Myocyte (in vitro differentiated cells): Measurements from ENCODE around the gene SRGAP1. TPM values are rescaled to one million over a fixed set of nuclear protein-coding genes. Genes with fewer than 3 reads are reported as not detected.
"Not testable (repeated sequence)": the region's sequence is repeated elsewhere in the genome, so short reads cannot be mapped to it uniquely, and the experiment has no call there.

ENCODE experiments used
- DNase-seq: peaks from one replicate; pipeline ENCODE4 v3.0.0-alpha.2; 2012; ENCODE audit warnings: low read depth
- total RNA-seq: library from RNA; depleted of rRNA; stranded (reverse); fragments of >200 nt; gene quantifications from 2 replicates; pipeline ENCODE4 v1.2.3, GENCODE V29; 2014

The SRGAP1 gene
- total RNA-seq, 1 donor from 2014 or later: 2.1 TPM

GRCh38 chr12:64039281-64039871 is 194.9 kb downstream of the SRGAP1 start:
- DNase-seq: peak; percentile 34

GRCh38 chr12:64042911-64043310 is 198.4 kb downstream of the SRGAP1 start:
- DNase-seq: no peak

- no peak for DNase-seq
Measured at GRCh38 chr12:64044191-64044590, 199.7 kb downstream of the SRGAP1 start.

GRCh38 chr12:64051057-64051456 is 206.6 kb downstream of the SRGAP1 start:
- no peak for DNase-seq

- no peak for DNase-seq
Measured at GRCh38 chr12:64053117-64053516, 208.6 kb downstream of the SRGAP1 start.

- DNase-seq: no peak
Measured at GRCh38 chr12:64054079-64054520, 209.6 kb downstream of the SRGAP1 start.

GRCh38 chr12:64056741-64057140 is 212.2 kb downstream of the SRGAP1 start:
- DNase-seq: no peak

- DNase-seq: no peak
Measured at GRCh38 chr12:64057706-64058105, 213.2 kb downstream of the SRGAP1 start.

GRCh38 chr12:64058541-64059265 is 214.2 kb downstream of the SRGAP1 start:
- no peak for DNase-seq

GRCh38 chr12:64059685-64060084 is 215.2 kb downstream of the SRGAP1 start:
- no peak for DNase-seq

- DNase-seq: peak; percentile 58
Measured at GRCh38 chr12:64061868-64062375, 217.4 kb downstream of the SRGAP1 start.

GRCh38 chr12:64063121-64063520 is 218.6 kb downstream of the SRGAP1 start:
- DNase-seq: no peak

GRCh38 chr12:64064240-64064639 is 219.7 kb downstream of the SRGAP1 start:
- no peak for DNase-seq

- DNase-seq: peak; percentile 87
Measured at GRCh38 chr12:64064706-64065105, 220.2 kb downstream of the SRGAP1 start.

- DNase-seq: peak; percentile 31
Measured at GRCh38 chr12:64065881-64066451, 221.5 kb downstream of the SRGAP1 start.

GRCh38 chr12:64066776-64067175 is 222.3 kb downstream of the SRGAP1 start:
- DNase-seq: no peak

- no peak for DNase-seq
Measured at GRCh38 chr12:64070454-64070853, 226.0 kb downstream of the SRGAP1 start.

GRCh38 chr12:64072916-64073575 is 228.5 kb downstream of the SRGAP1 start:
- no peak for DNase-seq

- DNase-seq: not testable (repeated sequence)
Measured at GRCh38 chr12:64076565-64076964, 232.1 kb downstream of the SRGAP1 start.

- DNase-seq: peak; percentile 51
Measured at GRCh38 chr12:64077922-64078321, 233.4 kb downstream of the SRGAP1 start.

GRCh38 chr12:64080319-64081007 is 236.0 kb downstream of the SRGAP1 start:
- no peak for DNase-seq
